OCI-LY7 (cell line): ENCODE results near the gene KCNT1. TPM values are rescaled to one million over a fixed set of nuclear protein-coding genes. Genes with fewer than 3 reads are reported as not detected.

Experiments
- BruUV-seq: library from RNA; stranded (reverse); fragments of 400-500 nt; replicated peaks from 2 replicates; lab custom pipeline; 2021; lab: Mats Ljungman, UMichigan
- CTCF ChIA-PET: fragments of 300-600 bp; sonication (Branson Sonifier 250); formaldehyde crosslinking; loops from one replicate; lab custom pipeline; 2022; ENCODE audit warnings: antibody characterized with exemption; ENCODE audit not compliant: unreplicated experiment; lab: Charles Lee
- POLR2A ChIA-PET: fragments of 300-600 bp; sonication (Branson Sonifier 250); formaldehyde crosslinking; loops from one replicate; lab custom pipeline; 2022; ENCODE audit warnings: antibody characterized with exemption; lab: Charles Lee
- DNase-seq: peaks from one replicate; pipeline ENCODE4 v3.0.0-alpha.2; 2015; ENCODE audit warnings: low spot score
- H2AFZ ChIP-seq: fragments of 200-600 bp; sonication (generic), shearing (Covaris generic); 2 replicates; pipeline ENCODE4 v1.6.1; 2014; ENCODE audit warnings: mild to moderate bottlenecking, antibody characterized with exemption, low read length, moderate library complexity
- H3K27ac ChIP-seq: fragments of 200-600 bp; sonication (generic); 2 replicates; pipeline ENCODE4 v1.5.1; 2014; ENCODE audit warnings: mixed run types, low read depth, mild to moderate bottlenecking, moderate library complexity, low read length, inconsistent platforms; ENCODE audit not compliant: poor library complexity, severe bottlenecking
- H3K36me3 ChIP-seq: fragments of 200-600 bp; sonication (generic); 2 replicates; pipeline ENCODE4 v1.6.1; 2014; ENCODE audit warnings: mild to moderate bottlenecking, antibody characterized with exemption, low read length, moderate library complexity, mixed read lengths; ENCODE audit not compliant: insufficient read depth
- H3K4me1 ChIP-seq: fragments of 200-600 bp; sonication (generic); 2 replicates; pipeline ENCODE4 v1.5.1; 2014; ENCODE audit warnings: mild to moderate bottlenecking, low read length; ENCODE audit not compliant: insufficient read depth, poor library complexity, severe bottlenecking
- H3K4me2 ChIP-seq: fragments of 200-600 bp; sonication (generic); 2 replicates; pipeline ENCODE4 v1.6.1; 2014; ENCODE audit warnings: mild to moderate bottlenecking, low read length
- H3K4me3 ChIP-seq: fragments of 200-600 bp; sonication (generic); 2 replicates; pipeline ENCODE4 v1.5.1; 2014; ENCODE audit warnings: mild to moderate bottlenecking, low read depth, low read length; ENCODE audit not compliant: poor library complexity, severe bottlenecking
- H3K79me2 ChIP-seq: fragments of 200-600 bp; sonication (generic); 2 replicates; pipeline ENCODE4 v1.6.1; 2016; ENCODE audit warnings: low read depth, mild to moderate bottlenecking, low read length, moderate library complexity, mixed read lengths; ENCODE audit not compliant: insufficient read depth
- H3K9me2 ChIP-seq: fragments of 200-600 bp; sonication (generic); 2 replicates; pipeline ENCODE4 v1.6.1; 2016; ENCODE audit warnings: mild to moderate bottlenecking, low read length, mixed read lengths; ENCODE audit not compliant: insufficient read depth
- H3K9me3 ChIP-seq: fragments of 200-600 bp; sonication (generic); 2 replicates; pipeline ENCODE4 v1.6.1; 2014; ENCODE audit warnings: mild to moderate bottlenecking, mixed run types, low read length, mixed read lengths
- H4K20me1 ChIP-seq: fragments of 200-600 bp; sonication (generic); 2 replicates; pipeline ENCODE4 v1.6.1; 2014; ENCODE audit warnings: mild to moderate bottlenecking, antibody characterized with exemption, low read length, moderate library complexity, mixed read lengths; ENCODE audit not compliant: insufficient read depth
- CTCF ChIP-seq: fragments of 200-600 bp; sonication (generic); conservative IDR thresholded peaks from 2 replicates; pipeline ENCODE4 v1.5.1; 2014; ENCODE audit warnings: mild to moderate bottlenecking, antibody characterized with exemption, low read length, moderate library complexity, mixed read lengths
- EZH2phosphoT487 ChIP-seq: fragments of 200-600 bp; sonication (generic); IDR thresholded peaks from 2 replicates; pipeline ENCODE4 v1.6.1; 2018; ENCODE audit warnings: low read depth, borderline replicate concordance, mild to moderate bottlenecking, mixed run types, antibody characterized with exemption, low read length, moderate library complexity, mixed read lengths
- intact Hi-C: fragments of 100-400 bp; cut with micrococcal nuclease; formaldehyde crosslinking; loops from one replicate; pipeline ENCODE4 v1.10.0; 2022; ENCODE audit not compliant: unreplicated experiment
- total RNA-seq, 2 experiments: library from RNA; depleted of rRNA in 1 of 2; stranded (reverse); fragments of >200 nt in 1 of 2; shearing (Covaris generic) in 1 of 2; gene quantifications; 2 replicates each; pipeline ENCODE4 v1.2.3, GENCODE V29; 2014 to 2022

KCNT1 gene
- total RNA-seq, 2 experiments from 2014 or later = not detected

GRCh38 chr9:135708164-135708563, 6.2 kb downstream of the KCNT1 start:
- intact Hi-C loops = no loop called here
- TF ChIP-seq EZH2phosphoT487 (no peak), CTCF (no peak)
- Histone ChIP-seq H3K9me2 (no peaks in the 10 kb centered on the region), H3K4me1 (no peaks in the 10 kb centered on the region), H4K20me1 (no peaks in the 10 kb centered on the region), H3K79me2 (no peaks in the 10 kb centered on the region), H3K4me3 (no peak overlapping the region), H2AFZ (no peak overlapping the region), H3K36me3 (no peaks in the 10 kb centered on the region), H3K4me2 (no peak overlapping the region), H3K9me3 (no peaks in the 10 kb centered on the region), H3K27ac (no peak overlapping the region)
- BruUV-seq = no TSS peak
- POLR2A ChIA-PET = no interaction called here
- no peak for DNase-seq
- CTCF ChIA-PET = no interaction called here

- intact Hi-C loops = no loop called here
- Histone ChIP-seq H4K20me1 (no peaks in the 10 kb centered on the region), H3K36me3 (no peaks in the 10 kb centered on the region), H3K79me2 (no peaks in the 10 kb centered on the region), H3K9me2 (no peaks in the 10 kb centered on the region), H3K4me3 (no peak overlapping the region), H3K27ac (no peak overlapping the region), H3K4me2 (no peak overlapping the region), H3K9me3 (no peaks in the 10 kb centered on the region), H3K4me1 (no peaks in the 10 kb centered on the region), H2AFZ (no peak overlapping the region)
- TF ChIP-seq CTCF = no peak
- no peak for TF ChIP-seq EZH2phosphoT487
- DNase-seq = peak; percentile 14
- ChIA-PET CTCF (no interaction called here), POLR2A (no interaction called here)
- BruUV-seq = no TSS peak
These were observed 9.4 kb downstream of the KCNT1 start for GRCh38 chr9:135711391-135711790.

- Histone ChIP-seq H3K4me3 (no peak overlapping the region), H3K36me3 (no peaks in the 10 kb centered on the region), H3K4me1 (no peaks in the 10 kb centered on the region), H2AFZ (no peak overlapping the region), H3K4me2 (no peak overlapping the region), H3K27ac (no peak overlapping the region), H3K9me2 (no peaks in the 10 kb centered on the region), H3K9me3 (no peaks in the 10 kb centered on the region), H3K79me2 (no peaks in the 10 kb centered on the region), H4K20me1 (no peaks in the 10 kb centered on the region)
- no peak for TF ChIP-seq CTCF
- no peak for TF ChIP-seq EZH2phosphoT487
- DNase-seq = no peak
- intact Hi-C loops = no loop called here
- BruUV-seq = no TSS peak
- ChIA-PET POLR2A (interaction anchor here (0.7 kb wide), 1 partner anchor 46 kb away, joined by 3 read pairs; no protein-coding TSS in a partner anchor), CTCF (no interaction called here)
These were observed 9.9 kb downstream of the KCNT1 start for GRCh38 chr9:135711881-135712280.
